ENCODE results near the gene DSCAM.
"Not testable (repeated sequence)": the region's sequence is repeated elsewhere in the genome, so short reads cannot be mapped to it uniquely, and the experiment has no call there.

DSCAM gene

GRCh38 chr21:40200946-40201345 is 646.0 kb downstream of the DSCAM start:
- DNase-seq = no peak

DNA sequence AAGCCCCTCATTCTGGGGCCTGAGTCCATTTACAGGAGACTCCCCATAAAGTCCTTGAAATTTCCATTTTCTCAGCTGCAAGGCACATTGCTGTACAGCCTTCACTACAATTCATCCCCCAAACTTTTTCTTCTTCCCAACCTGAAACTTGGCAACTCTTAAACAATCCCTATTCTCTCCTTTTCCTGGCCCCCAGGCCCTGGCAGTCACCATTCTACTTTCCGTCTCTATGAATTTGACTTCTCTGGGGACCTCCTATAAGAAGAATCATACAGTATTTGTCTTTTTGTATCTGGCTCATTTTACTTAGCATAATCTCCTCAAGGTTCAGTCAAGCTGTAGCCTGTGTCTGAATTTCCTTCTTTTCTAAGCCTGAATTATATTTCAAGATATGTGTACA is 646.8 kb downstream of the DSCAM start:
- DNase-seq = no peak

DNA sequence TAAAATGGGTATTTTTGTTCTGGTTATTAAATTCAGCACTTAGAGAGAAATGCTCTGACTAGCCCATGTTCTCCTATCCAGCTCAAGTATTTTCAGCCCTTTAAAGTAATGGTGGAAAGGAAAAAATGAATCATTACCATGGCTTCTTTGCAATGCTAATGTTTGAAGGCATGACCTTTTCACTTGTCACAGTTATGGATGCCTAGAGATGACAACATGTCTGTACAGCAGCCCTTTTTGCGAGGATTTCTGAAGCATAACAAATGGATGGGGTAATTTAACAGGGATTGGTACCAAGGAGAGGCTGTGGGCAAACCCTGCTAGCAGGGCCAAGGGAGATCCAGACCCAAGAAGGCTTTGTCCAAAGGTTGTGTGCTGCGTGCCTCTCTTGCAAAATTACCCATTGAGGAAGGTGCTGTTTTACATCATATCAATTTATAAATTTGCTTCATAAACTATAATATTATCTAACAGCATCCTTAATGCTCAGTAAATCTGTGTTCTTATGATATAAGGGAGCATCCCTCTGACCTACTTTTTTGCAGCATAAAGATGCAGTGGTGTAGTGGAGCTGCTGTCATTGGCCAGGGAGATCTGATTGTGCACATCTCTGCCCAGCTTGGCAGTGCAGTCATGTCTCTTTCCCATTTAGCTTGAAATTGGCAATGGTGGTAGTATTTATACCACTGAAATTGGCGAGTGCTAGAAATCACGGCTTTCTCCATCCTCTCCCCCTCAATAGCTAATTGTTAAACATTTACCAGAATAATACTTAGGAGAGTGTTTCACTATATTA is 652.6 kb downstream of the DSCAM start:
- DNase-seq = no peak

DNA sequence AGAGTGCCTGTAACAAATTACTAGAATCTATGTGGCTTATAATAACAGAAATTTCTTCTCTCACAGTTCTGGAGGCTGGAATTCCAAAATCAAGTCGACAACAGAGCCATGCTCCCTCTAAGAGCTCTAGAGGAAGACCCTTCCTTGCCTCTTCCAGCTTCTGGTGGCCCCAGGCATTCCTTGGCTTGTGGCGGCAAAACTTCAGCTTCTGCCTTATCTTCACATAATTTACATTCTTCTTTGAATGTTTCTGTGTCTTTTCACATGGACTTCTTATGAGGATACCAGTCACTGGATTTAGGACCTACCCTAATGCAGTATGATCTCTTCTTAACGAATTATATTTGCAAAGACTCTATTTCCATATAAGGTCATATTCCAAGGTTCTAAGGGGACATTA is 655.3 kb downstream of the DSCAM start:
- no peak for DNase-seq

DNA sequence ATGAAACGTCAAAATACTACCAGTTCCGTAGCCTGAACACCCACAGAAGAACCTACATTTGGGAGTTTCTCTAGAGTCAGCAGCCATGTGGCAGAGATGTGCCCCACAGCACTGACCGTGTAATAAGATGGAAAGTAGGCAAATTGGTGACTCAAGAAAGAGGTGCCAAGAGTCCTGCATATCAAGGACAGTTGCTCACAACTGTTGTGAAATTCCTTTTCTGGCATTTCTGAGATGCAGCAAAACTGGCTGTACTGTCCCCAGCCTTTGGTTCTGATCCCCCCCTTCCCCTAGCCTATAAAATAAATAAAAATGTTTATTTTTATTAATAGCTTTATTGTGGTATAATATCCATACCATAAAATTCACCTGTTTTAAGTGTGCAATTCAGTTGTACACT is 655.8 kb downstream of the DSCAM start:
- no peak for DNase-seq

DNA sequence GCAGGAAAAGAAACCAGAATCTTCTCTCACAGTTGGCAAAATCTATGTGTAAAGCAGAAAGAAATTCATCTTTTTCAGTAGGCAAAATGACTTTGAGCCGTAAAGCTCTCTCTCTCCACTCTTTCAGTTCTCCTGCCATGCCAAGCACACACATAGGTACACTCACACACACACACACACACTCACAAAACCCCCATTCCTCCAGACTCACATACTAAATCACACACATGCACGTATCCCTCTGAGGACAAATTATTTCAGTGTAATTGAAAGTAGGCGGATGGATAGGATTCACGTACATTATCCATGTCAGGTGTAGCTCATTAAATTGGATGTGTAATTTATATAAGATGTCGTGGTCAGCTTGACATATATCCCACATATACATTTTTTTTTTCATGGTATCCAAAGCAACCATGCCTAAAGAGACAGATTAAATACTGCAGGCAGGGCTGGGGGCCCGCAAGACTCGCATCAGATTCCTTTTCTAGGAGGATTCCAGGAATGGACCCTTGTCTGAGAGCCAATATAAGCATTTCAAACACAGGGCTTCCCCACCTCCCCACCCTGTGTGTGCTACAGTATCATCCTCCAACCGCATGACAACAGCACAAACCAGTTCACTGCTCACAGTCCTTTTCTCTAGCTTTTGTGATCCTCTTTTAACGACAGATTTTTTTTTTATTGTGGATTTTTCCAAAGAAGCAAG is 658.9 kb downstream of the DSCAM start:
- no peak for DNase-seq

DNA sequence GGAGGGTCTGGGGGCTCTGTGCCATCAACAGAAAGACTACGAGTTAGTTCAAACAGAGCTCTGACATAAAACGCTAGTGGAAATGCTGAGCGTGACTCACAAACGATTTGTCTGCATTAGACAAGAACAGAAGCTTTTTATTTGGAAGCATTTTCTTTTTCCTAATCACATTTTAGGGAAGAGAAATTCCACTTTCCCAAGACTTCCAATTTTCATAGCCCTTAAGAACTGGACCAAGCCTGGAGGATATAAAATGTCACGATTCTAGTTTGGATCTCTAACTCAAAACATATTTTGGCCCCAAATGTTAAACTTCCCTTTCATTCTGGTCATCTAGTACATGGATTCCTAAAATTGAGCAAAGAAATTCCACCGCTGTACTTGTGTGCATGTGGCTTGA is 659.7 kb downstream of the DSCAM start:
- DNase-seq = no peak

- no peak for DNase-seq
Measured at GRCh38 chr21:40186045-40186444, 660.9 kb downstream of the DSCAM start.

DNA sequence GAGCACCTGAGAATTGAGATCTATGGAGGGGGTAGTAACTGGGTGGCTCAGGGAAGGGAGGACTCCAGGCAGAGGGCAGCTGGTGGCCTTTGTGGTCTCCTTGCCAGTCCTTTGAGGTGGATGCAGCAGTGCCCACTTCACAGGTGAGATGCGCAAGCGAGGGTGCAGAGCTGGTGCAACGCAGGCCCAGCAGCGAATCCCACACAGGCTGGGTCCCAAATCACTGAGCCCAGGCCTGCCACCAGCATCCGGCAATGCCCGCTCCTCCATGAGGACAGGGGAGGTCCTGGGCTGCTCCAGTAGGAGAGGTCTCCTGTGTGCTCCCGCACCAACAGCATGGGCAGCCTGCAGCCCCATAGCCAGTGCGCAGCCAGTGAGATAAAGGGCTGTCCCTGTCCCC is 661.8 kb downstream of the DSCAM start:
- no peak for DNase-seq

DNA sequence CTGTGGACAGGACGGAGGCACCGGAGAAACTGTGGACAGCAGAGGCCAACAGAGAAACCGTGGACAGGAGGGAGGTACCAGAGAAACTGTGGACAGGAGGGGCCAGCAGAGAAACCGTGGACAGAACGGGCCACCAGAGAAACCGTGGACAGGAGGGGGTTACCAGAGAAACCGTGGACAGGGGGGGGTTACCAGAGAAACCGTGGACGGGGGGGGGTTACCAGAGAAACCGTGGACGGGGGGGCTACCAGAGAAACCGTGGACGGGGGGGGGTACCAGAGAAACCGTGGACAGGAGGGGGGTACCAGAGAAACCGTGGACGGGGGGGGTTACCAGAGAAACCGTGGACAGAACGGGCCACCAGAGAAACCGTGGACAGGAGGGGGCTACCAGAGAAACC is 664.5 kb downstream of the DSCAM start:
- DNase-seq = not testable (repeated sequence)

DNA sequence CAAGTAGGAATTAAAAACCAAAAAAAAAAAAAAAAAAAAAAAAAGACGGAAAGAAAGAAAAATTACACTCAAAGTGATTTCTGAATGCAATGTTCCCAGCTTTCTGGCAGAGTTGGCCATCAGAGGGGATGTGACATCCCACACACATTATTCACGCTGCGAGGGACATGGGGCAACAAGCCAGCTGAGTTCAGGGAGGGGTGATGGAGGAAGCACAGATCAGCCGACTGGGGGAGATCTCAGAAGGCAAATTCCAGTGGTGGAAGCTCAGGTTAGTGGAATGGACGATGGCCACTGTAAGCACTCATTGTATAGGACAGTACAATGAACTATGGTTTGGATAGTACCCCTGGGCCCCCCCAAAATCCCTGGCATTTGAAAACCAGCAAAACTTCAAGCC is 667.8 kb downstream of the DSCAM start:
- DNase-seq = no peak

DNA sequence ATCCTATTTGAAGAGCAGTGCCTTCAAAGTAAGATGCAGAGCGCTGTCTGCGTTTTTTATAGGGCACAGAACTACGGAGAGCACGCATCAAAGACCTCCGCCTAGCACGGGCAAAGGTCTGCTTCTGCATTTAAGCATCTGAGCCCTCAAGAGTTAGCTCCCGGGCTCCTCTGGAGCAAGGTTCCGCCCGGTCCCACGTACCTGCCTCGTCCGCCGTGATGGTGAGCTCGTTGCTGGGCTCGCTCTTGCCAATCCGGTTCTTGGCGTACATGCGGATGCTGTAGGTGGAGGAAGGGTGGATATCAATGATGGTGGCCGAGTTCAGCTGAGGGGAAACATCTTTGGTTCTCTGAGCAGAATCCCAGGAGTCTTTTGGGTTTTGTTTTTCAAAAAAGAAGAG is 668.2 kb downstream of the DSCAM start:
- DNase-seq = no peak

- DNase-seq = no peak
Measured at GRCh38 chr21:40177979-40178378, 669.0 kb downstream of the DSCAM start.

- no peak for DNase-seq
Measured at GRCh38 chr21:40176724-40177123, 670.2 kb downstream of the DSCAM start.

- DNase-seq = no peak
Measured at GRCh38 chr21:40173816-40174215, 673.1 kb downstream of the DSCAM start.

GRCh38 chr21:40169971-40170370 is 677.0 kb downstream of the DSCAM start:
- DNase-seq = no peak

GRCh38 chr21:40166291-40166843 is 680.6 kb downstream of the DSCAM start:
- no peak for DNase-seq

DNA sequence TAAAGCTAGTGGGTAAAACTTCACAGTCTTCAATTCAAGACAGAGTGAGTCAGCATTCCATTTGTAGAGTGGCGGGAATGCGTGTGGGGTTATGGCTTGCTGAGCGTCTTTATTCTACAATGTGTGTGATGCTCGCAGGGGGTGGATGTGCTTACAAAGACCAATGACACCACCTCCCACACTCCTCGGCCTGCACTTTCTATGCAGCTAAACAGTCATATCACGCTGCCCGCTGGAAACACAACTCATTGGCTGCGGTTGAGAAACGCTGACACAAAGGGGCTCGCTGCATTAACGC is 681.2 kb downstream of the DSCAM start:
- DNase-seq = no peak

DNA sequence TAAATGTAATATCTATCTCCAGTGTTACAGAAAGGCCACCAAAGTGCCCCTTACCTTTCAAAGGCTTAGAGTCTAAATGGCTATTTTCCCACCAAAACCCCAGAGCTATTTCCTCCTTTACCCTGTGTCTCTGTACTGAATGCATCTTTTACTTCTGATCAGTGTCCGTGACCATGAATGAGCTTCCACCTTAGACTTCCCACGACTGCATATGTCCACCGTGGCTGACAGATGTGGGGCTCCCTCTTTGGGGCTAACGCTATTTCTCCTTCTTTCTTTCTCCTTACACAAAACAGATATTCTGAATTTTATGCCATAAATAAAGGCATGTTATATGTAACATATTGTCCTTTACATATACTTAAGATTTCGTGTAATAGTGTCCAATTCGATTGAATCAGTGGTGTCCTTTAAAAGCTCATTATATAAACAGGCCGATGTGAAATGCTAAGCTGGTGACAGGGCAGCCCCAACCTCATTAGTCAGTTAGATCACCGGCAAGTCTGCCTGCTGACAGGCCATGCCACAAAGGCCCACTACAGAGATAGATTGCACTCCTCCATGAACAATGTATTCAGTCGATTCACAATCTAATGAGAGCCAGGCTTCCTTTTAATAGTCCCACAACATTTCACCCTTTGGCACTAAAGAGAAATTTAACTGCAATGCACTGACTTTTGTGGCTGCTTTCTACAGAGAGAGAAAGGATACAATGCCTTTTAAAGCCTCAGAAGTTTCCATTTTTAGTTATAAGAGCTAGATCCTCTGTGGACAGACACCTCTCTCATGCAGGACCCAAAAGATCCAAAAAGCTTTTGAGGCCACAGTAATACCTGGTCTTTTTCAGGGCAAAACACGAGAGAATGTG is 681.8 kb downstream of the DSCAM start:
- DNase-seq = no peak

DNA sequence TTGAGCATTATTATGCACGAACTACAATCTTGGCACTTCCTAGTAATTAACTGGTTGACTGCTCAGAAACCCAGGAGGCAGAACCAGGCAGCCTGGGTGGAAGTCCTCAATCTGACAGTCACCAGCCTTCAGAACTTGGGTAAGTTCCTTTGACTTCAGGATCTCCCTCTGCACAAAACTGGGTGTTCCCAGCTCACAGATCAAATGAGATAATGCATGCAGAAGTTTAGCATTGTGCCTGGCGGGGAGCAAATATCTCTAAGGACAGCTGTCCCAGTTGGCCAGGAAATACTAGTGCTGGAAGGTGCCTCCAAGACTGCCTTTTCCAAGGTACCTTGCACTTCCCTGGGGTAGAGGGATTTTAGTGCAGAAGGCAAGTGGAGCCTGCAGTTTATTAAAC is 684.9 kb downstream of the DSCAM start:
- DNase-seq = no peak

- no peak for DNase-seq
Measured at GRCh38 chr21:40160911-40161310, 686.0 kb downstream of the DSCAM start.

DNA sequence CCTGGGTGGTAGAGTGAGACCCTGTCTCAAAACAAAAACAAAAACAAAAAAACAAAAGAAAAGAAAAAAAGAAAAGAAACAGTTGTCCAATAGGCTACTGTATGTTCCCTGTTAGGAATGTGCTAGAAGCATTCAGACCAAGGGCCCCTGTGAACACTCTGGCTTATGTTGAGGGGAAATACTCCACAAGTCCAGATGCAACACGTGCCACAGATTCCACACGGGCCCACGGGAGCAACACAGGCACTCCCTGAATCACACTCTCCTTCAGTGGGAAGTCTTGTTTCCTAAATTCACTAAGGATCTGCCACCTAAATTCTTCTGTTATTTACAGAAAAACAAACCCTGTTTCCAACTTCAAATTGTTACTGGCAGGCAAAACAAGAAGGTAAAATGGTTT is 688.6 kb downstream of the DSCAM start:
- DNase-seq = no peak

DNA sequence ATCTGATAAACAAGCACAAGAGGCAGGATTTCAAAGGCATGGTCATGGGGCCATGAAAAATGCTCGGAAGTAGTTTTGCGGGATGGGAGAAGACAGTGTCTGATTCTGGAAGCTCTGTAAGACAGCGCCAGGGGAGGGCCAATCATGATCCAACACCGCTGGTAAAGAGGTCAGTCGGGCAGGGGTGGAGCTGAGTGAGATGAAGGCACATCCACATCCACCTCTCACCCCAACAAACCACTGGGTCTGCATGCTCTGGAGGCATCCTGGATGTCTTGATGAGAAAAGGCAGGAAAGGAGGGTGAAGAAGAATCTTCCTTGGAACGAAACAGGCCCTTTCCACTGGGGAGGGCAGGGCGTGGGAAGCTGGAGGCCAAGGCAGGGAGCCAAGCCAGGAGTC is 691.4 kb downstream of the DSCAM start:
- no peak for DNase-seq

DNA sequence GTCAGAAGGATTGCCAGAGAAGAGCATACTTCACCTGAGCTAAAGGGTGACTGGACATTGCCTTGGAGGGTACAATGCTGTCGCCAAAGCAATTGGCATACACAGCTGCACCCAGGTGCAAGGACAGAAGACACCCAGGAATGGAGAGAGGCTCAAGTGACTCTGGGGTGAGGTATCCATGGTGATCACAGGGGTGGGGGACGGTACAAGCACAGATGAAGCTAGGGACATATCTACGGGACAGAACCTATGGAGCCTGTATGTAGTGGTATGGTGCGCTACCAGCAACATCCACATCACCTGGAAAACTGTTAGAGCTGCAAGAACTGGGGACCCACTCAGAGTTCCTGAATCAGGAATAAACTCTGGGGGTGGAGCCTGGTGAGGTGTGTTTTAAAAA is 693.6 kb downstream of the DSCAM start:
- no peak for DNase-seq
